NCI-H510A (cell line): ENCODE results near the gene ARL10.
A peak's percentile ranks its signal among the peaks of the same experiment; 100 is the strongest.

Experiments
- DNase-seq: peaks from one replicate; lab custom pipeline; 2025; lab: John Stamatoyannopoulos, UW

ARL10 gene, protein sequence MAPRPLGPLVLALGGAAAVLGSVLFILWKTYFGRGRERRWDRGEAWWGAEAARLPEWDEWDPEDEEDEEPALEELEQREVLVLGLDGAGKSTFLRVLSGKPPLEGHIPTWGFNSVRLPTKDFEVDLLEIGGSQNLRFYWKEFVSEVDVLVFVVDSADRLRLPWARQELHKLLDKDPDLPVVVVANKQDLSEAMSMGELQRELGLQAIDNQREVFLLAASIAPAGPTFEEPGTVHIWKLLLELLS

DNA sequence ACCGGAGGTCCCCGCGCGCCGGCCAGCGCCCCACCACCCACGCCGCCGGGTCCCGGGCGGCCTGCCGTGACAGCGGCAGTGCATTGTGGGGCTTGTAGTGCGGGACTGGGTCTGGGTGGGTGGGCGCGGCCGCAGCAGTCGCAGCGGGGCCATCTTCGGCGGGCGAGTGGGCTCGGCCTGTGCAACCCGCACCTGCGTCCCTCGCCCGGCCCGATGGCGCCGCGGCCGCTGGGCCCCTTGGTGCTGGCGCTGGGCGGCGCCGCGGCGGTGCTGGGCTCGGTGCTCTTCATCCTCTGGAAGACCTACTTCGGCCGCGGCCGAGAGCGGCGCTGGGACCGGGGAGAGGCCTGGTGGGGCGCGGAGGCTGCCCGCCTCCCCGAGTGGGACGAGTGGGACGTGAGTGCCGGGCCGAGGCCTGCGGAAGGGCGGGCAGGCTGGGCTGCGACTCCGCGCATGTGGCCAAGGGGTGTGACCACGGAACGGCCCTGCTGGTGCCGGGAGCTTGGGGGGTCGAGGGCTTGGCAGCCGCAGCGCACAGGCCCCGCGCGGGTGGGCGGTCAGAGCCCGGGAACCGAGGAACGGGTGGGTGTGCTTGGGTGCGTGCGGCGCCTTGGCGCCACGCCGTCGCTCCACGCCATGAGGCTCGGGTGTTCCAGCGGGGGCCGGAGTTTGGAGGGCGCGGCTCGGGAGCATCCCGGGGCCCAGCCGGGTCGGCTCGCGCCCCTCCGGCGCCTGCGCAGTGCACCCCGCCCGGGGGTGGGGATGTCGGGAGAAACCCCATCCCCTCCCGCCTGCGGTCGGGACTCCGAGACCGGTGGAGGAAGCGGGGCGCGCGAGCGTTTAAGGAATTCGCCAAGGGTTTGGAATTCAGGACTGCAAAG is at the start of gene ARL10:
ARL10 (plus strand) TSS at position 137 of the 881 bp plus-strand sequence; CDS start at position 214, 77 bp downstream.
- DNase-seq = no peak

DNA sequence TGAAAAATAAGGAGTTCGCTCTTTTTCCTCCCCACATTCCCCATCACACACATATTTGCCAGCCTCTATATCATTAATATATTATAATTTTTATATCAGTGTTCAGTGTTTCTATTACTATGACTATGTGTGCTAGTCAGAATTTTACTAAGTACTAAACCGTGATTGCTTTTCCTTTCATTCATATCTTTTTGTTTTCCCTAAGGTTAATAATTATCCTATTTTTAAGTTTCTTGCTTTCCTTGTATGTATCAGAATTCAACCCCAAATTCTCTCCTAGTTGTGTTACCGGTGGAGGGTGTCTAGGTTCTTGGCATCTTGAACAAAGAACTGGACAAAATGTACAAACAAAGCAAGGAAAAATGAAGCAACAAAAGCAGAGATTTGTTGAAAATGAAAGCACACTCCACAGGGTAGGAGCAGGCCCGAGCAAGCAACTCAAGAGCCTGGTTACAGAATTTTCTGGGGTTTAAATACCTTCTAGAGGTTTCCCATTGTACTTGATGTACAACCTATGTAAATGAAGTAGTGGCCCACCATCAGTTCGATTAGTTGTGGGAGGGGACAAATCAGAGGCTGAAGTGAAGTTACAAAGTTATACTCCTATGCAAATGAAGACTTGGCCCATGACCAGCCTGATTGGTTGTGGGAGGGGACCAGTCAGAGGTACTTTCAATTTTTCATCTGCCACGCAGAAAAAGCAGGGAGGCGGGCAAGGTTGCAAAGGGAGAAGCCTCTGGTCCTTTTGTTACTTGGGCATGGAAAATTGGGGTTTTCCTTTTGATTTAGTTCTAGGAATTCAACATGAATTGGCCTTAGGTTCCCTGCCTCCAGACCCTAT is 47.5 kb upstream of the ARL10 start:
- DNase-seq = no peak

DNA sequence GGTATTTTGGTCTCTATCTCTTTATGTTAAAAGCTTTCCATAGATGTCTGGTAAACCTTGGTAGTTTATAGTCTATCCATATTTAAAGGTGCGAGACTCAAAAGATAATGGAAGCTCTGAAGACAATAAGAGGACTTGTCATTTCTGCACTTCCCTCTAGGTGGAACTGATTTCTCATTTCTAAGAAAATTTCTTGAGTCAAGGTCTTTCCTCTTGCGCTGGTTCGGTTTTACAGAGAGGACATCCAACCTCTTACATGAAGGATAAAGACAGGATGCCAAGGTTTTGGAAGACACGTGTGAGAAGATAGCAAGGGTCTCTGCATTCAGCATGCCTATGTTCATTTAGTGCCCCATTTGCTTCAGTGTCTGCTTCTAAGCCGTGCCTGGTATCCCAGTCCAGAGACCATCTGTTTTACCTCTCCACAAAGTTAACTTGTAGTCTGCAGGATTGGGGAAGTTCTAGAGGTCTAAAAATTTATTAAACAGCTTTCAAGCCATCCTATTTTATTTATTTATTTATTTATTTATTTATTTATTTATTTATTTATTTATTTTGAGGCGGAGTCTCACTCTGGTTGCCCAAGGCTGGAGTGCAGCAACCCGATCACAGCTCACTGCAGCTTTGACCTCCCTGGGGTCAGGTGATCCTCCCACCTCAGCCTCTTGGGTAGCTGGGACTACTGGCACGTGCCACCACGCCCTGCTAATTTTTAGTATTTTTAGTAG is 45.3 kb upstream of the ARL10 start:
- no peak for DNase-seq

DNA sequence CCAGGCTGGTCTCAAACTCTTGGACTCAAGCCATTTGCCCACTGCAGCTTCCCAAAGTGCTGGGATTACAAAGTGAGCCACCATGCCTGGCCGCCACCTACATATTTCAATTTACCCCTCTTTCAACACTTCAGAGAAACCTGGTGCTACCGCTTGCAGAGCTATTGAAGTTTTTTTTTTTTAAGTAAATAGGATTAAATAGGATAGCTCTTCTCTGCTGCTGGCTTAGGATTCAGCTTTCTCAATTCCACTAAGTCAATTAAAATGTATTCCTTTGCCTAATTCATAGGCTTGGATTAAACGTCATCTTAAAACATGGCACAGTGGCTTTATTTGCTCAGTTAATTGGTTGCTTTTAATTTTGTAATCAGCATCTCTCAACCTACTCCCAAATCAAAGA is 44.7 kb upstream of the ARL10 start:
- DNase-seq = no peak

DNA sequence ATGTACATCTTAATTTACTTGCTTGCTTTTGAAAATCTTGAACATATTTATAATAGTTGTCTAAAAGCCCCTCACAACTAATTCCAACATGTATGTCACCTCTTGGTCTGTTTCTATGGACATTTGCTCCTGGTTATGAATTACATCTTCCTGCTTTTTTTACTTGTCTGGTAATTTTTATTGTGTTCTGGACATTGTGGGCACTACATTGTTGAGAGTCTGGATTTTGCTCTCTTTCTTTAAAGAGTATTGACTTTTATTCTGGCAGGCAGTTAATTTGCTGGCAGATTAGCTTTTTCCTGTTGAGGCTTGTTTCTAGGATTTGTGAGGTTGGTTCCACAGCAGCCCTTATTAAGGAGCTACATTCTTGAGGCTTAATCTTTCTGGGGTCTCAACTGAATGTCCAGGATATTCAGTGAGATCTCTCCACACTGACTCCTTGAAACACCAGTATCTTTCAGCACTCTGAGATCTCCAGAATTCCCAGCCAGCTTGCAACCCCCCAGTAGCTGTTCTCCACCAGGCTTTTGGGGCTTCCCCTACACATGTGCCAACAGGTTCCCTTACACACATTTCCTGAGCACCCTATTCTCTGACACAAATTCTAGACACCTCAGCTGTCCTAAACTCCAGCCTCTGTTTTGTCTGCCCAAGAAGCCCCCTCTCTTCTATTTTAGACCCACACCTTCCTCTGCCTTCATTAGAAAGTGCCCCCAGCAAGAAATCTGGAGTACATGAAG is 31.1 kb upstream of the ARL10 start:
- no peak for DNase-seq

DNA sequence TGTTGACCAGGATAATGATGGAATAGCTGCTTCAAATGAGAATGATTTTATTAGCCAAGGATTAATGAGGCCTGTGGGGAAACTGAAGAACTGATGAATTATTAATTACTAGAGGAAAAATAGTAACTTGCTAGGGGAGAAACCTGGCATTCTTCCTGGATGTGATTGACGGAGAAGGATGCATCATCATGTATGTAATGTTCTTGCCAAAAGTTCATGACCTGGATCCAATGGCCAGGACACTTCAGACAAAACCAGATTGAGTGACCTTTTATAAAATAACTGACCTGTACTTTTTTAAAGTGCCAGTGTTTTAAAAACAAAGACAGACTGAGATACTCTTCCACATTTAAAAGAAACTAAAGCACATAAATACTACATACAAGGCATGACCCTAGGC is 27.4 kb upstream of the ARL10 start:
- DNase-seq = no peak

DNA sequence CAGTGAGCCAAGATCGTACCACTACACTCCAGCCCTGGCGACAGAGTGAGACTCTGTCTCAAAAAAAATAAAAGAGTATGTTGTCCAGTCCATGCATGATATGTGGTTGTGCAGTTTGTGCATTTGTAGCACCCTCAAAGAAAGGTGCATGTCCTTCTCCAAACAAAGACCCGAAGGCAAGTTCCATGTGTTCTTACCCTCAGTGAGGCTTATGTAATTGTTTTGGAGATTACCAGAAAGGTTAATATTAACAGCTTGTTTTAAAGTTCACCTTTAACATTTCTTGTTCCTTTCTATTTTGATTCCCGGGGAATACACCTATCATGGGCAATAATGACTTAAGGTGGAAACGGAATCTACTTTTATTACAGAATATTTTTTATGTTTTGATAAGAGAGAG is 26.0 kb upstream of the ARL10 start:
- DNase-seq = no peak

DNA sequence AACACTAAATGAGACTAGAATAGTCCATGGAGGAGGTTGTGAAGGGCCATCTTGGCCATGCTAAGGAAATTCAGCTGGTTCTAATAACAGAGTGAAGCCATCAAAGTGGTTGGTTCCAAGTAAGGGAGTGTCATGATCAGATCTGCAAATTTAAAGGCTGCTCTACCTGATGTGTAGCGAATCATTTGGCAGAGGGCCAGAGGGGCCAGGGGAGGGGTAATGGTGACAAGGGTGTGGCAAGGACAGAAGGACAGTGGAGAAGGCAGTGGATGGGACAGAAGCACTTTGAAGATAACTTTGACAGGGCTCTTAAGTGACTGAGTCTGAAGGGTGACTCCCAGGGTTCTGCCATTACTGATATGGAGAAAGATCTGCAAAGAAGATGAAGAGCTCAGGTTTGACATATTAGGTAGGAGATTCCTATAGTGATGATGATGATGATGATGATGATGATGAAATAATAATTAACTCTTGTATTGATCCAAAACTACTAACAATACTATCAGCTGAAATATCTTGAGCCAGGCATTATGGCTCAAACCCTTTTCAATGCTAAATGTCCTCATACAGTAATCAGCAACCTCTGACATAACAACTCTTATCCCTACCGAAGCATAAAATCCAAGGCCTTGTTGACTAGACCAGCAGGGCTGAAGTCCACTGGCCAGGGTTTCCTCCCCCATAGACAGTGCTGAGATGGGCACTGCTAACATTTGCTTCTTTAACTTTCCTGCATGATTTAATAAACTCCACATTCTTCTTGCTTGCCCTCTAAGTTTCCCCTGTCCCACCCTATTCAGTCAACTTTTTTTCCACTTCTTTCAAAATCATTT is 23.7 kb upstream of the ARL10 start:
- no peak for DNase-seq

DNA sequence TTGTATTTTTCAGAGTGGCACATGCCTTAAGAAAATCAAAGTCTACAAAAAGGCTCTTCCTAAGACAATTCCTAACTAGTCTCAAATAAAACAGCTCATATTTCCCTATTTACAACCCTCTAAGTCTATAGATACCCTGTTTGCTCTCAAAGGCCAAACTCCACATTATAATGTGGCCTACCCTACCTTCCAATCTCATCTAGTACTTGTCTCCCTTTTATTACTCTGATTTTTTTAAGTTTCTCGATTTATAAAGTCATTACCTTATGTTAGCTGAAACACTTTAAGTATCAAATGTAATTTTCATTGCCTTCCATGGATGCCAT is 23.2 kb upstream of the ARL10 start:
- no peak for DNase-seq

DNA sequence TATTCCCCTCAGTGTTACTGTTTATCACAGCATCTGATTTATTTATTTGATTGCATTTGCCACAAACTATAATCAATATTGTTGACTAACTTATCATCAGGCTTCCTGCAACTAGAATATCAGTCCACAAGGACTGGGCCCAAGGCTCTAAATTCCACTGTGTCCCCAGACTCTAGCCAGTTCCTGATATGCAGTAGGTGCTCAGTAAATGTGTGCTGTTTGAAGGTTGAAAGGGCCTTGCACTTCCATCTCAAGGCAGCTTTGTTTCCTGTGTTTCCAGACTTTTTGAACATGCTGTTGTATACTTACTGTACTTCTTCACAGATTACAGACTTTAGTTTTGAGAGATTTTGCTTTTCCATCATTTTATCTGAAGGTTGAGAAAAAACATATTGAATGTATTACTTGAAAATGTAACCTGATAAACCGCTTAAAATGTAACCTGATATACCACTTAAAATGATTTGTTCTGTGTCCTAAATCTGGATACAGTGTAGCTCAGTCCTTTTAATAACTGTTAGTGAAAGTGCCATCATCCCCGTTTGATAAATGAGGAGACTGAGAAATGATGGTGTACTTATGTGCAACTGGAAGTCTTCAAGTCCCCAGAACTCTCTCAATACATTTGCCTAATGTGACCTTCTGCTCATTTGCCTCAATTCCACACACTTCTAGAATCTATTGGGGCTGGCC is 22.4 kb upstream of the ARL10 start:
- no peak for DNase-seq

DNA sequence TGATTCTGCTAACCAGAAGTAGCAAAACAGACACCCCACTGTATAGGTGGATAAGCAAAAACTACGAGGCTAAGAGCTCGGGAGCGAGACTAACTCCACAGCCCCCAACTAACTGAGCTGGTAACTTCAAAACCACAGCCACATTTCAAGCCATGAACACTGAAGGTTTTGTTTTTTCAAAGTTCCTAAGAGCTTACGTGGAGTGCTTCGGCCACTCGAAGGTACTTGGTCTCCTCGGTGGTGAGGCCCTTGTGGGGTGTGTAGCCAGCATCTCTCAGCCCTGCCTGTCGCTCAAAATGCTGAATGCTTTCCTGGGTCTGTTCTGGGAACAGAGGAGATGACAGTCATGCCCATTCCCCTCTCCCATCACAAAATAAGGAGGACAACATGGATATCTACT is 14.9 kb upstream of the ARL10 start:
- DNase-seq = no peak

DNA sequence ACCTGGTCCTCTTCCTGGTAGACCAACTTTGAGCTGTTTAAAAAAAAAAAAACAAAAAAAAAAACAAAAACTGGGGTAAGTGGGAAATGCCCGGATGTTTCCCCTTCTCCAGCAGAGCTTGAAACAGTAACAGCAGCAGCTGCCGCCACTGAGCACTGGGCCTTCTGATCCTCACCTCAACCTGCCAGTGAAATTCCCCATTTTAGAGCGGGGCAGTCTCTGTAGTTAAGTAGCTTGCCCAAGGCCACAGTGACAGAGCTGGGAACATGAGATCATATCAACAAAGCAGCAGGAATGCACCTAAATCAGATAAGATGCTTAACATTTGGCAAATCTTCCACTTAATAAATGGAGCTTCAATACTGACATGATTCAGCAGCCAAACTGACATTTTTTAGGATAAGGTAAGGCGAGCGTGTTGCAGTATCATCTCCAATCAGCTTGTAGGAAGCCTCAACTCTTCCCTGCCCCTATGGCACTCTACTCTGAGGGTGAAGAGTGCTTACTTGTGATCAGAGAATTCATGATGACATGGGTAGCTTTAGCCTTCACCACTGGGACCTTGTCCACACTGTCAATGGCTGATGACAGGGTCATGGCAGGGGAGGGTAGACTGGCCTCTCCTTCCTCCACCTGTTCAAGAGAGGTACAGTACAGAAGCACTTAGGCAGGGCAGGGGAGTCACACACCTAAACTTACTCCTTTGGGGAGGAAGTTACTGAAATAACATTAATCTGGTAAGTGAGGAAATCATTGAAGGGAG is 13.0 kb upstream of the ARL10 start:
- no peak for DNase-seq

DNA sequence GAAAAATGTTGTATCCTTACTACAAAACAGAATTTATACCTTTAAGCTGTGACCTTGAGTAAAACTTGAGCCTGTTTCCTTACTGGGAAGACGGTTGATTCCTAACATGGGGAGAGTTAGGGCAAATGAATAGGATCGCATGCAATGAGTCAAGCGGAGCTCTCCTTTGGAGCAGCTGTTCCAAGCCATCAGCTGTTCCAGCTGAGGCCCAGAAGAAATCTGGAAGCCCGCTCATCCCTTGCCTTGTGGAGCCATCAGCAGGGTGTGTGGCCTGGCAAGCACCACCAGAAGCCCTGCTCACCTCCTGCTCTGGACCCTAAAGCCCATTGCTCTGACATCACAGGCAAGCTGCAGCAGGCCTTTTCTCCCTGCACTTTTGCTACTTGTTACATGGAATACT is 11.8 kb upstream of the ARL10 start:
- no peak for DNase-seq

DNA sequence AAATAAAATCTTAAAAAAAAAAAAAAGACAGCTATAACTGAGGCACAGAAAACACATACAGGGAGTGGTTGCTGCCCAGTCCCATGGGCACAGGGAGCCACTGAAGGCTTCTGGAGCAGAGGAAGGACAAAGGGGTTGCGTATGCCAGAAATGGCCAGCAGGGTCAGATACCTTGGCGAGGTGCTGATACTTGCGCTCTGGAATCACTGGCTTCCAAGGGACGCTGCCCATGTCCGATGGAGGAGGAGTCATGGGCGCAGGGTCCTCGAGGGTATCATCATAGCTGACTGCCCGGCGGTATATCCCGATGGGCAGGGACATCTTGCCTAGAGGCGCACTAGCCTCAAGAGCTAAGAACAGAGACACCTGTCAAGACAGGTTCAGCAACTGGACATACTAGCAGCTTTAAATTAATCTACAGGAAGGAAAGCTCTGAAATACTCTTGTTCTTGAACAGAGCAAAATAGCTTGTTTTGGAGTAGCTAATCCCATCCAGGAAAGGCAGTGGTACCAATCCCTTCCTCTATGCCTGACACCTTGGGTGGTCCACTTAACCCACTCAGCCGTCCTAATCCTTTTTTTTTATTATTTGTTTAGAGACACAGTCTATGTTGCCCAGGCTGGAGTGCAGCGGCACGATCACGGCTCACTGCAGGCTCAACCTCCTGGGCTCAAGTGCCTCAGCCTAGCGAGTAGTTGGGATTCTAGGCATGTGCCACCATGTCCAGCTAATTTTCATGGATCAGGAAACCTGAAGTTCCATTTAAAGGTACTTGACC is 9.7 kb upstream of the ARL10 start:
- peak; percentile 36 for DNase-seq

DNA sequence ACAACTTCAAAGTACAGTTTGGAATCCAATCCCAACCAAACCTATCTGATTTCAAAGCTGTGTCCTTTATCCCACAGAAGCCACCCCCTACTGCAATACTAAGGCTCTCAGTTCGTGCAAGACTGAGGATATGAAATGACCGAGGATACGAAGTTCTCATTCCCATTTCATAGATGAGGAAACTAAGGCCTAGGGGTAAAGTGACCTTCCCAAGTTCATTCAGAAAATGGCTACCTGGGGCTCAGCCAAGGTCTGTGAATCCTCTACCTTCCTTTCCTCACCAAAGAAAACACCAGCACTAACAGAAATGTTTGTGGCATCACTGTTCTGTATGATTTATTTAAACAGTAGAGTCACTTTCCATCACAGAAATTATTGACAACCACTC is 9.1 kb upstream of the ARL10 start:
- DNase-seq = no peak

DNA sequence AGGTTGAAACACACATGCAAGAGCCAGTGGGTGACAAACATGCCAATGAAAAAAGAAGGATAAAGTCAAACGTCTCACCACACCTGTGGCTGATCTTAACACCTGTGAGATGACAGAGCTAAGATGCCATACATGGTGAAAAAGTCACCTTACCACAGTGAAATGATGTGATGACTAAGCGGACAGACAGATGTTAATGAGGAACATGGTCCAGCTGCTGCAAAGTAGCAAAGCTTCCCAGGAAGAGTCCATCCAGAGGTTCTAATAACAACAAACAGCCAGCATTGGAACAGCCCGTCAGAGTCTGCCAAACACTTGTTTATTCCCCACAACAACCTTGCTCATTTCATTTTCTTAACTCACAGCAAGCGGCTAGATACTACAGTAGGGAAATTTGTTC is 5.6 kb upstream of the ARL10 start:
- DNase-seq = no peak

DNA sequence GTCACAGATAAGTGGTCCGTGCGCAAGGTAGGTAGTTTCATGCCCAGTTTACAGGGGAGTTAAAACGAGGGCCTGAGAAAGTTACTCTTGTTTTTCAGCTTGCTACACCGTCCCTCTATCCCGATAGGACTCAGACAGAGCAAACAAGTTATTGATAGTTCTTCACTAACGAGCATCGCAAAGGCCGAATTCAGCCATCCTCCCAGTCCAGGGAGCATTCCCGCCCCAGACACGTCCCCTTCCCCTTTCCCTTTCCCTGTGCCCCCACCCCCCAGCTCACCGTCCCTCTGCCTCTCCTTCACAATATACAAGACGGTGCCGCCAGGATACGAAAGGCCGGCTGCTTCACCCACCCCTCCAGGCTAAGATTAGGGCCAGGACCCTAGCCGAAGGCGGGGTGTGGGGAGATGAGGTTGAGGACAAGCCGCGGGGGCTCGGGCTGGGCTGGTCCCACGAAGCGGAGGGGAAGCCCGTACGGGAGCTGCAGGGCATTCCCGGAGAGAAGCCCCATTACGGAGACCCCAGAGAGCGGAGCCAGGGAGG is 4.3 kb upstream of the ARL10 start:
- DNase-seq = no peak
